GM19043 (cell line): ENCODE measurements around the gene GPC5.
"Not testable (repeated sequence)": the region's sequence is repeated elsewhere in the genome, so short reads cannot be mapped to it uniquely, and the experiment has no call there.

Experiments
- ATAC-seq: cut with Tn5 transposase; IDR thresholded peaks from one replicate; pipeline ENCODE4 v1.9.1; 2021; ENCODE audit warnings: low read depth; ENCODE audit not compliant: unreplicated experiment

The GPC5 gene

GRCh38 chr13:92657565-92657964 is 1259.1 kb downstream of the GPC5 start:
- ATAC-seq, result no peak

DNA sequence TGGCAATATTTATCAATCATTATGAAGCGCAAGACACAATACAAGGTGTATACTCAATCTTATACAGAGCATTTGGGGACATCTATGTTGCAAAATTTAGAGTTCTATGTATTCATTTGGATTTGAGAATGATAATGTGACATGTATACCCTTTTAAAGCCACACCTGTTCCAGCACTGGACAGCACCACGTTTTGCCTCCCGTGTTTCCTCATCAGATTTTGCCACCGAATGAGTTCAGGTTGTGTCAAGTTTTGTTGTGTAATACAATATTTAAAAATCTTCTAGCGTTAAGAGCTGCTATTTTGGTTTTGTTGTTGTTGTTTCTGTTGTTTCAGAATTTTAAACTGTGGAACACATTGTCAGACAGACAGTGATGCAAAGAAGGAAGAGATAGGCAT is 1259.9 kb downstream of the GPC5 start:
- ATAC-seq, result no peak

DNA sequence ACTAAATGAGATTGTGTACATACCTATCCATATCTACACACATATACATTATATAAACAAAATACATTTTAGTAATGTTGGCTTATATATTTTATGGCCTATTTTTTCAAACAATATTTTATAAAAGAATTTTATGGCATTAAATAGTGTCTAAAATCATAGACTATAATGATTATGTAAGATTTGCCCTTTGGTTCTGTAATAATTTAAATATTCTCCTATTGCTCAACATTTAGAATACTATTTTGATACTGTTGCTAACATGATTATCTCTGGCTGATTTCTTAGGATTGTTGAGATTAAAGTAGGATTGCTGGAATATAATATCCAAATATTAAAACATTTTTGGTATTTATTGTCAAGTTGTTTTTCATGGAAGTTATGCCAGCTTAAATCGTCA is 1263.0 kb downstream of the GPC5 start:
- ATAC-seq, result no peak

DNA sequence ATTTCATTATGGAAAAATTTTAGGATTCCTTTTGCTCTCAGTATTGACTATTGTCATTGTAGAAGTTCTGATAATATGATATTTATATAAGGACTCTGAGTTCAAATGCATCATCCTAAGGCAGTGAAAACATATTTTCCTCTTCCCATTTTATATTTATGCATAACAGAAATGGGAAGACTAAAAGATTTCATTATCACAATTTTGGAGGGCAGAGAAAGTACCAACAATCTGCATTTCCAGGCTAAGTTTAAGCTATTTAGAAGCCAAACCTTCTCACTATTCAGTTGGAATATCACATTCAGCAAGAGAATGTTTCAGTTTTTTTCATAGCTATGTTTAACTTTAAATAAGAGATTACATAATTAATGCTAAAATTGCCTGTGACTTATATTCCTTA is 1269.7 kb downstream of the GPC5 start:
- ATAC-seq, result no peak

DNA sequence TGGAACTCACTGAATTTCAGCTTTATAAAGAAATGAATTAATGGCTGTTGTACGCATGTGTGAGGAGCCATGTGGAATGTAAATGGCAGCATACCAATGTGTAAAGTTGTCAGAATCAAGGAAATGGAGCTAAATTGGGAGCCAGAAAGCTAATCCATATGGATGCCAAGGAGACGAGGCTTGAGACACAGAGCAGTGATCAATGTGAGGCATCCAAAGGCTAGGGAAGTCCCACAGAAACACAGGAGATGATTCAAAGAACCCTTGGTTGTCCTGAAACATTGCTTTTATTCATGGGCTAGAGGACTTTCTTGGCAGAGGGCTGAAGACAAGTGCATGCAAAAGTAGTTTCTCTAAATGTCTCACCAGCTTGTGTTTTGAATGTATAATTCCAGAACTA is 1271.7 kb downstream of the GPC5 start:
- no peak for ATAC-seq

- ATAC-seq, result no peak
Observed at GRCh38 chr13:92671821-92672220, 1273.4 kb downstream of the GPC5 start.

- ATAC-seq, result no peak
Observed at GRCh38 chr13:92676246-92676645, 1277.8 kb downstream of the GPC5 start.

- no peak for ATAC-seq
Observed at GRCh38 chr13:92677571-92677970, 1279.2 kb downstream of the GPC5 start.

GRCh38 chr13:92679602-92680001 is 1281.2 kb downstream of the GPC5 start:
- ATAC-seq, result no peak

GRCh38 chr13:92681239-92681638 is 1282.8 kb downstream of the GPC5 start:
- ATAC-seq, result no peak

DNA sequence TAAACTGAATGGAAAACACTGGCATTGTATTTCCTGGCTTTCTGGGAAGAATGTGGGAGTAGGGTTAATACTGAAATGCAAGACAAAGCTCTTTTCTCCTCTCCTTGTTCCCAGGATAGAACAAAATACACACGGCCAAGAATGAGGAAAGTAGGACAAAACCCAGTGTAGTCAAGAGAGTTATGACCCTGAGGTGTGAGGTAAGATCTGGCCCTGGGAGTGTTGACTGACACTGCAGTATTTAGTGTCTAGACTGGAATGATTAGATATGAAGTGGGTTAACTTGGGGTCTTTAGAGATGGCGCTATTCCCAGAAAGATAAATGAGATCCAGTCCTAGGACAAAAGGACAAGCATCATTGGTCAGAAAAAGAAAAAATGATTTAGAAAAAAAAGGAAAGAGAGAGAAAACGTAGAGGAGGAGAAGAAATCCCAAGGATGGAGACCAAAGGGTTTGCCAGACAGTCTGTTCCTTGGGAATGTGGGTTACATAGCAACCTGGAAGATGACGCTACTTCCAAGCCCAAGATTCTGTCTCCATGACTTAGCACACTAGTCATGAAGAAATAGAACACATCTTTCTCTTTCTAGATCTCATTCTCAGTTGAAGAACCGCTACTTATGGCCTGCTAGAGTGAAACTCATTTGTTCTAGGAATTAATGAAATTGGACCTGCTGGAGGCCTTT is 1284.6 kb downstream of the GPC5 start:
- ATAC-seq, result no peak

GRCh38 chr13:92694047-92694446 is 1295.6 kb downstream of the GPC5 start:
- no peak for ATAC-seq

- ATAC-seq, result not testable (repeated sequence)
Observed at GRCh38 chr13:92695827-92696226, 1297.4 kb downstream of the GPC5 start.

- no peak for ATAC-seq
Observed at GRCh38 chr13:92716749-92717148, 1318.3 kb downstream of the GPC5 start.

DNA sequence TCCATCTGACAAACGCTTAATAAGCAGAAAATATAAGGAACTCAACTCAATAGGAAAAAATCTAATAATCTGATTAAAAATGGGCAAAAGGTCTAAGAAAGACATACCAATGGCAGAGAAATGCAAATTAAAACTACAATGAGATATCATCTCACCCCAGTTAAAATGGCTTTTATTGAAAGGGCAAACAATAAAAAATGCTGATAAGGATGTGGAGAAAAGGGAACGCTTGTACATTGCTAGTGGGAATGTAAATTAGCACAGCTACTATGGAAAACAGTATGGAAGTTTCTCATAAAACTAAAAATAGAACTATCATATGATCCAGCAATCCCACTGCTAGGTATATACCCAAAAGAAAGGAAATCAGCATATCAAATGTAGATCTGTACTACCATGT is 1319.4 kb downstream of the GPC5 start:
- no peak for ATAC-seq

DNA sequence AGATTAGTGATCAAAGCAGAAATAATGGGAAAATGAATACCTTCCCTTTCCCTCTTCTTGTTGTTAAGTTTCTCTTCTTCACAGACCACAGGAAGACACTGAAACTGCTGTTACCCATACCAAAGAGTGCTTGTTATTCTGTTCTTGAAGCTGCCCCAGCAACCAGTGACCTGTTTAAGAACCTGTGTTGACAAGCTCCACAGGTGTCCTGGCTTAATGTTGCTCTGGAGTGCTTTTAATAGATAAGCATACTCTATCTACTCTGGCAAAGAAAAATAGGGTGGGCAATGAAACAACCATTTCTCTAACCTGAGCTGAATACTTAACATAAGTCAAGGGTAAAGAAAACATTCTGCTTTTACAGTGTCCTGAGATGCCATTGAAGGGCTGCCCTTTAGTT is 1321.4 kb downstream of the GPC5 start:
- no peak for ATAC-seq

DNA sequence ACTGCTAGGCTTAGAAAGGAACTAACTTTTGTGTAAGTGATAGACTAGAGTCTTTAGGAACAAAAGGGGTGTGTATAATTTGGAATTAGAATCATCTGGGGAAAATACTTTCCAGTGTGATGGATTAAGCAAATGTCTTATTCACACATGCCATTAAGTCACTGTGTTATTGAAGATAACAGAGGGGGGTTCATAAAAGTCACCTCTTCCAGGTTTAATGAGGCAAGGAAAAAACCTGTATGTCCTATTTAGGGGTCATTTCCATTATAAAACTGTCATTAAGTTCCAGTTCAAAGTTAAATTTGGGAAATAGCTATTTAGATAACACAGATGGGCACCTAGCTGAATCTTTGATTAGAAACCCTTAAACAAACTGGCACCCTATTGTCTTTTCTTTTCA is 1323.2 kb downstream of the GPC5 start:
- ATAC-seq, result no peak

GRCh38 chr13:92727118-92727517 is 1328.7 kb downstream of the GPC5 start:
- no peak for ATAC-seq

GRCh38 chr13:92734068-92734467 is 1335.6 kb downstream of the GPC5 start:
- ATAC-seq, result no peak

- no peak for ATAC-seq
Observed at GRCh38 chr13:92734545-92734944, 1336.1 kb downstream of the GPC5 start.

DNA sequence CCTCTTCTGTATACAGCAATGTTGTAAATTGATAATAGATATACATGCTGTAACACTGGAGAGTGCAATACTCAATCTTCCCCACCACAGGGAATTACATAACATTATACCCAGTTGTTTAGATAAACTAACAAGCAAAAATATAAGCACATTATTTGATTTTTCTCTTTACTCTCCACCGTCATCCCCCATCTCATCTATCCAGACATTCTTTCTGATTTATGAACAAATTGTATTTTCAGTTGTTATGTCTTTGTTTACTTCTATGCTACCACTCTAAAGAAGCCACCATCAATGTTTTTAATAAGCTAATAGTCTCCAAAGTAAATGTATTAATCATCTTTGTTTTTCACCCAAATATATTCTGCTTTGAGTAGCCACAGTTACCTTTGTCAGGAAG is 1337.5 kb downstream of the GPC5 start:
- no peak for ATAC-seq

DNA sequence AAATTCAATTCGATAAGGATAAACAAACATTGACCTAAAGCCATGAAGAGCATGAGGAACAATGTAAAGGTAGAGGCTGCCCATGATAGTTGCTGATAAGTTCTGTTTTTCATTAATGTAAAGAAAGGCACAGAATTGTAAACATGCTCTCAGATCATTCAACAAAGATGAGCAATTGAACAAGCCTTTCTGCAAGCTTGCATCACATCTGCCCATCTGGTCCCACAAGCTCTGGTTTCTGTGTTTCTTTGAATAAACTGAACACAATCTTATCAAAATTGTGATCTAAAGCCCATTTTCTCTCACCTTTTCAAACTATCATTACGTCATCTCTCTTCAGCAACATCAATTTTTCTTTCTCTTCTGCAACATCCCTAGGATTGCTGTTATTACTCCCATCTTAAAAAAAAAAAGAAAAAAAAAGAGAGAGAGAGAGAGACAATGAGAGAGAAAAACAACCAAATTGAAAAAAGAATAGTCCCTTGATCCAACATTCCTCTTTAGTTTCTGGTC is 1340.9 kb downstream of the GPC5 start:
- ATAC-seq, result no peak

- no peak for ATAC-seq
Observed at GRCh38 chr13:92743992-92744391, 1345.6 kb downstream of the GPC5 start.
